H9 (cell line): Measurements from ENCODE around the gene MXD4. TPM values are rescaled to one million over a fixed set of nuclear protein-coding genes. Genes with fewer than 3 reads are reported as not detected.

Source experiments
- DNase-seq: peaks from one replicate; pipeline ENCODE4 v3.0.0-alpha.2; 2017
- H2AFZ ChIP-seq: one replicate; pipeline ENCODE4 v1.6.1; 2013; ENCODE audit warnings: mild to moderate bottlenecking, low read length, control low read depth, moderate library complexity
- H2AK5ac ChIP-seq: 2 replicates; pipeline ENCODE4 v1.6.1; 2013; ENCODE audit warnings: low read length, control low read depth, mixed read lengths; ENCODE audit not compliant: insufficient read length
- H2BK120ac ChIP-seq: one replicate; pipeline ENCODE4 v1.6.1; 2013; ENCODE audit warnings: low read depth, mild to moderate bottlenecking, low read length, control low read depth, inconsistent platforms; ENCODE audit not compliant: poor library complexity, severe bottlenecking
- H2BK12ac ChIP-seq: 2 replicates; pipeline ENCODE4 v1.6.1; 2013; ENCODE audit warnings: low read length, control low read depth, mixed read lengths, low read depth; ENCODE audit not compliant: insufficient read length
- H2BK15ac ChIP-seq: 2 replicates; pipeline ENCODE4 v1.6.1; 2013; ENCODE audit warnings: low read depth, low read length, control low read depth
- H2BK20ac ChIP-seq: one replicate; pipeline ENCODE4 v1.6.1; 2013; ENCODE audit warnings: low read depth, mild to moderate bottlenecking, low read length, control low read depth, inconsistent platforms; ENCODE audit not compliant: poor library complexity, severe bottlenecking
- H2BK5ac ChIP-seq: 2 replicates; pipeline ENCODE4 v1.6.1; 2013; ENCODE audit warnings: low read length, control low read depth, mixed read lengths; ENCODE audit not compliant: insufficient read length
- H3K14ac ChIP-seq: 2 replicates; pipeline ENCODE4 v1.6.1; 2013; ENCODE audit warnings: low read length, control low read depth; ENCODE audit not compliant: insufficient read depth
- H3K18ac ChIP-seq: 2 replicates; pipeline ENCODE4 v1.6.1; 2013; ENCODE audit warnings: low read depth, mild to moderate bottlenecking, mixed read lengths, low read length, control low read depth; ENCODE audit not compliant: insufficient read length
- H3K23ac ChIP-seq: 2 replicates; pipeline ENCODE4 v1.6.1; 2013; ENCODE audit warnings: low read length, control low read depth, mixed read lengths, low read depth; ENCODE audit not compliant: insufficient read length
- H3K23me2 ChIP-seq: 2 replicates; pipeline ENCODE4 v1.6.1; 2013; ENCODE audit warnings: low read depth, mild to moderate bottlenecking, mixed read lengths, low read length, control low read depth; ENCODE audit not compliant: insufficient read length, poor library complexity, severe bottlenecking
- H3K27ac ChIP-seq: 2 replicates; pipeline ENCODE4 v1.5.1; 2013; ENCODE audit warnings: low read length, control low read depth, mixed read lengths, low read depth; ENCODE audit not compliant: insufficient read length
- H3K27me3 ChIP-seq: 2 replicates; pipeline ENCODE4 v1.6.1; 2013; ENCODE audit warnings: low read length, control low read depth, inconsistent platforms; ENCODE audit not compliant: insufficient read depth
- H3K4ac ChIP-seq: 2 replicates; pipeline ENCODE4 v1.6.1; 2013; ENCODE audit warnings: low read depth, mild to moderate bottlenecking, control low read depth, inconsistent platforms, low read length, moderate library complexity
- H3K4me1 ChIP-seq: 2 replicates; pipeline ENCODE4 v1.6.1; 2013; ENCODE audit warnings: low read length, control low read depth, inconsistent platforms; ENCODE audit not compliant: insufficient read depth
- H3K4me2 ChIP-seq: 2 replicates; pipeline ENCODE4 v1.6.1; 2013; ENCODE audit warnings: low read length, control low read depth, mixed read lengths; ENCODE audit not compliant: insufficient read length, insufficient read depth
- H3K56ac ChIP-seq: 2 replicates; pipeline ENCODE4 v1.6.1; 2013; ENCODE audit warnings: low read depth, mild to moderate bottlenecking, mixed read lengths, low read length, control low read depth; ENCODE audit not compliant: insufficient read length
- H3K79me1 ChIP-seq: 2 replicates; pipeline ENCODE4 v1.6.1; 2013; ENCODE audit warnings: low read depth, mild to moderate bottlenecking, moderate library complexity, low read length, control low read depth, inconsistent platforms; ENCODE audit not compliant: insufficient read depth, poor library complexity, severe bottlenecking
- H3K79me2 ChIP-seq: 2 replicates; pipeline ENCODE4 v1.6.1; 2013; ENCODE audit warnings: low read length, control low read depth, inconsistent platforms; ENCODE audit not compliant: insufficient read depth
- H3K9ac ChIP-seq: 2 replicates; pipeline ENCODE4 v1.6.1; 2013; ENCODE audit warnings: low read length, control low read depth, mixed read lengths; ENCODE audit not compliant: insufficient read length; ENCODE audit errors: extremely low read depth
- H3K9me3 ChIP-seq: one replicate; pipeline ENCODE4 v1.6.1; 2013; ENCODE audit warnings: low read depth, low read length, inconsistent platforms; ENCODE audit not compliant: control insufficient read depth
- H3T11ph ChIP-seq: one replicate; pipeline ENCODE4 v1.6.1; 2013; ENCODE audit warnings: mild to moderate bottlenecking, low read length, control low read depth, inconsistent platforms
- H4K20me1 ChIP-seq: one replicate; pipeline ENCODE4 v1.6.1; 2013; ENCODE audit not compliant: control insufficient read depth, insufficient read length, insufficient read depth
- H4K5ac ChIP-seq: 2 replicates; pipeline ENCODE4 v1.6.1; 2013; ENCODE audit warnings: low read depth, mild to moderate bottlenecking, mixed read lengths, low read length, control low read depth; ENCODE audit not compliant: insufficient read length
- H4K8ac ChIP-seq: replicated peaks from 2 replicates; pipeline ENCODE4 v1.6.1; 2013; ENCODE audit warnings: low read length, control low read depth, mixed read lengths, low read depth; ENCODE audit not compliant: insufficient read length
- H4K91ac ChIP-seq: 2 replicates; pipeline ENCODE4 v1.6.1; 2013; ENCODE audit warnings: low read depth, mild to moderate bottlenecking, moderate library complexity, mixed read lengths, low read length, control low read depth; ENCODE audit not compliant: insufficient read length
- H3K27ac Mint-ChIP-seq, 3 experiments: 2 replicates in 2 of 3; 3 replicates in 1 of 3; pipeline ENCODE4 v1.8.0; 2020 to 2021; ENCODE audit warnings: mixed read lengths in 3 of 3, mild to moderate bottlenecking in 1 of 3, moderate library complexity in 1 of 3
- H3K27me3 Mint-ChIP-seq: 2 replicates; pipeline ENCODE4 v1.8.0; 2021; ENCODE audit warnings: low read depth, mild to moderate bottlenecking, moderate library complexity, mixed read lengths
- H3K36me3 Mint-ChIP-seq, 3 experiments: 2 replicates in 2 of 3; 3 replicates in 1 of 3; pipeline ENCODE4 v1.8.0; 2020 to 2021; ENCODE audit warnings: low read depth in 3 of 3, mixed read lengths in 3 of 3; ENCODE audit not compliant: insufficient read depth in 1 of 3
- H3K4me1 Mint-ChIP-seq, 2 experiments: 2 replicates each; pipeline ENCODE4 v1.8.0; 2020; ENCODE audit warnings: mixed read lengths in 2 of 2
- H3K4me3 Mint-ChIP-seq, 2 experiments: 2 replicates in 1 of 2; 3 replicates in 1 of 2; pipeline ENCODE4 v1.8.0; 2020 to 2021; ENCODE audit warnings: mild to moderate bottlenecking in 2 of 2, mixed read lengths in 2 of 2, moderate library complexity in 1 of 2
- H3K9me3 Mint-ChIP-seq, 2 experiments: 2 replicates in 1 of 2; 3 replicates in 1 of 2; pipeline ENCODE4 v1.8.0; 2020; ENCODE audit warnings: mild to moderate bottlenecking in 2 of 2, mixed read lengths in 2 of 2, moderate library complexity in 1 of 2
- CTCF ChIP-seq: fragments of 200-600 bp; sonication (generic); conservative IDR thresholded peaks from 3 replicates; pipeline ENCODE4 v1.8.0; 2021; ENCODE audit warnings: antibody characterized with exemption, mild to moderate bottlenecking
- WGBS: extraction: QIAGEN DNeasy Blood & Tissue Kit; methylation state at CpG from one replicate; pipeline ENCODE4 v1.1.7; 2013; ENCODE audit warnings: missing lambda C conversion rate, low lambda C conversion rate, mixed read lengths; ENCODE audit not compliant: insufficient read length; ENCODE audit errors: extremely low coverage; 5-methylcytosine and 5-hydroxymethylcytosine counted together
- total RNA-seq: library from RNA; stranded (reverse); gene quantifications from 2 replicates; pipeline ENCODE4 v1.2.1, GENCODE V29; 2021

The MXD4 gene
- total RNA-seq, 1 experiment from 2014 or later = 24.1 TPM

GRCh38 chr4:2258091-2259035 is 3.5 kb downstream of the MXD4 start:
- H4K20me1 ChIP-seq = peaks cover 2% of the 10 kb centered on the region

More at GRCh38 chr4:2258091-2259035, 3.5 kb downstream of the MXD4 start:
- H2BK5ac ChIP-seq = no peak overlapping the region
- H3K79me1 ChIP-seq = no peaks in the 10 kb centered on the region
- no peak overlapping the region for H3K18ac ChIP-seq
- H3K56ac ChIP-seq = no peak overlapping the region
- H3K4me2 ChIP-seq = no peak overlapping the region
- WGBS = no CpG with 5 or more reads among the region's 18 CpGs
- H3K9me3 ChIP-seq = no peaks in the 10 kb centered on the region
- Mint-ChIP-seq H3K4me3 (no peak overlapping the region), H3K36me3 (peaks cover 5 to 18% (median 12%) of the 10 kb centered on the region in 3 experiments; a peak in 4 of 7 replicates), H3K9me3 (no peaks in the 10 kb centered on the region), H3K27me3 (no peaks in the 10 kb centered on the region), H3K4me1 (peaks cover 2 to 3% of the 10 kb centered on the region in 2 experiments), H3K27ac (no peak overlapping the region; a peak in 1 of 7 replicates)
- peaks cover 9% of the 10 kb centered on the region for H3K23me2 ChIP-seq
- no peak overlapping the region for H3T11ph ChIP-seq
- H2BK20ac ChIP-seq = no peak overlapping the region
- no peak overlapping the region for H2BK12ac ChIP-seq
- H3K4me1 ChIP-seq = peaks cover under 1% of the 10 kb centered on the region; the same call in 1 of the 2 replicates
- H3K9ac ChIP-seq = no peak overlapping the region
- H3K14ac ChIP-seq = no peak overlapping the region
- H4K5ac ChIP-seq = no peak overlapping the region
- H3K4ac ChIP-seq = no peak overlapping the region
- H3K23ac ChIP-seq = no peak overlapping the region
- no peak overlapping the region for H2AFZ ChIP-seq
- H2AK5ac ChIP-seq = no peak overlapping the region
- no peaks in the 10 kb centered on the region for H3K79me2 ChIP-seq
- H2BK120ac ChIP-seq = no peak overlapping the region
- H4K8ac ChIP-seq = no peak overlapping the region
- H3K27ac ChIP-seq = no peak overlapping the region
- no peaks in the 10 kb centered on the region for H3K27me3 ChIP-seq
- no peak overlapping the region for H4K91ac ChIP-seq
- no peak for TF ChIP-seq CTCF
- H2BK15ac ChIP-seq = no peak overlapping the region
- DNase-seq = no peak
